ENCODE results near the gene AUTS2. TPM values are rescaled to one million over a fixed set of nuclear protein-coding genes. Genes with fewer than 3 reads are reported as not detected.

AUTS2 gene
- total RNA-seq, 1 donor from 2014 or later: 95.3 TPM

DNA sequence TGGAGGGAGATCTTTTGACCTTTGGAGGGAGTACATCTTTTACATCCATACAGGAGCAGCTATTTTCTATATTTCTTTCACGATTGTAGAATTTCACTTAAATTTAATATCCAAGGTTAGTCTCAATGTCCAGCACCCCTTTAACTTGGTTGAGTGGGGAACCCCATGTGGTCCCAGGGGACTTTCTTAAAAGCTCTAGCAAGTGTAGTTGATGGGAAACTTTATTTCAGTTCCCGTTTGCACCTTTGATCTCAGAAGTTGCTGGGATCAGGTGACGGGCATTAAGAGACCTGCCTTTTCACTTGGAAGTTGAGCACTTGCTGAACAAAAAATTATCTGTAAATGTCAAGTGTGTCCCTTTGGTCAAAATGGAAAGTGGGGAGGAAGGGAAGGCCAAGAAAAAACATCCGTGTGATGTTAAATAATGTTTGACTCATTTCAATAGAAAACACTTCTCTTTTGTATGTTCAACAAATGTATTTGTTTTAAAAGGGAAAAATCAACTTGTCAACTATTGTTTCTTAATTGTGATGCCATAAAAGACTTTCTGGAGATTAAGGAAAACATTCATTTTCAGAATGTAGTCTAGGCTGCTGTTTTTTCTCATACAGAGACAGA is 1163.5 kb downstream of the AUTS2 start:
- DNase-seq: no peak

DNA sequence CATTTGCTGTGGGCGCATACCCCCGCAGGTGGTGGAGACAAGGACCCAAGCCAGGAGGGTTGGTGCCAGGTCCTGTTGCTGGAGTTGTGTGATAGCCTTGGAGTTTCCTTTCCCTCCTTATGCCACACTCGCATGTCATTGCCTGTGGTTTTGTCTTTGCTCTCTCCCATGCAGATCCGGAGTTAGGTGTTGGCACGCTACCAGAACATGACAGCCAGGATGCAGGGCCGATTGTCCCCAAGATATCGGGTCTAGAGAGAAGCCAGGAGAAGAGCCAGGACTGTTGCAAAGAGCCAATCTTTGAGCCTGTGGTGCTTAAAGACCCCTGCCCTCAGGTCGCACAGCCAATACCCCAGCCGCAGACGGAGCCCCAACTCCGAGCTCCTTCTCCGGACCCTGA is 1164.4 kb downstream of the AUTS2 start:
- DNase-seq: no peak

DNA sequence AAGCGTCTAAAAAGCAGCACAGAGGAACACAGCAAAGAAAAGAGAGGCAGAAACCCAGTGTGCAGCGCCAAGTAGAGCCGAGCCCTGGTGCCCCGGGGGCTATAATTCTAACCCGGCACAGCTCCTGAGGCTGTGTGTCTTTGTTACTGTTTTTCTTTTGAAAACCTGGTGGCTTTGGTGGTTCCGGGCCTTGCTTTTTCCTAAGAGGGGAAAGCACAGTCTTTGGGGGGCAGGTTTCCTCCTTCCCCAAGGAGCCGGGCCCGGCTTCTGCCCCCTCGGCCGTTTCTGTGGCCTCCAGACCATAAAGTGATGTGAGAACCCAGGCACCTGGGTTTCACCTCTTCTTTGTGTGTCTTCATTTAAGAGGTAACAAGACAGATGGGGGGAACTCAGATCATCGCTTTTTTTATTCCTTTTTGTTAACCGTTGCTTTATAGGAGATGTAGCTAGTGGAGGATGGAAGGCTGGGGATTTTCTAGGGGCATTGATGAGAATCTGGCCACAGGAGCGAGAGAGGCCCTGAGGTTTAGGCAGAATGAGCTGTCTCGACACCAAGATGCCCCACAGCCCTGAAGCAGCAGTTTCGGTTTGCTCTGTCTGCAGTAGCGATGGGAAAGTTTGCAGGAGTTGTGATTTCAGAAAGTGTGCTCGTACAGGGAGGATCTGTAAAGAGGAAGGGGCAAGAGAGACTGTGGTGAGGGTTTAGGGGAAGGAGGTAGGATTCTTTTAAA is 1165.9 kb downstream of the AUTS2 start:
- no peak for DNase-seq

DNA sequence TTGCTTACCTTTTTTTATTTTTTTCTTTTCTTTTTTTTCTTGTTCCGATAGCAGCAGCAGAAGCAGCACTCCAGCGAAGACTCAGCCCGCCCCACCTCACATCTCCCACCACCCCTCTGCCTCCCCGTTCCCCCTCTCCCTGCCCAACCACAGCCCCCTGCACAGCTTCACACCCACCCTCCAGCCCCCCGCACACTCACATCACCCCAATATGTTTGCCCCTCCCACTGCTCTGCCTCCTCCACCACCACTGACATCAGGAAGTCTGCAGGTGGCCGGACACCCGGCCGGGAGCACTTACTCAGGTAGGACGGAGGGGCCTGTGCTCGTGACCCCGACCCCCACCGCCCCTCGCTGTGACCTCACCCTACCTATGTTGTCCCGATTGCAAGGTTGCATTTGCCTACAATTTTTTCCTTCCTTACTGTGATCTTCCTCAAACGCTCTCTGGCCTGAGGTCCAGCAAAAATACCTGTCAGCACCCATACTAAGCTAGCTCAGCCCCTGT is 1166.5 kb downstream of the AUTS2 start:
- no peak for DNase-seq

DNA sequence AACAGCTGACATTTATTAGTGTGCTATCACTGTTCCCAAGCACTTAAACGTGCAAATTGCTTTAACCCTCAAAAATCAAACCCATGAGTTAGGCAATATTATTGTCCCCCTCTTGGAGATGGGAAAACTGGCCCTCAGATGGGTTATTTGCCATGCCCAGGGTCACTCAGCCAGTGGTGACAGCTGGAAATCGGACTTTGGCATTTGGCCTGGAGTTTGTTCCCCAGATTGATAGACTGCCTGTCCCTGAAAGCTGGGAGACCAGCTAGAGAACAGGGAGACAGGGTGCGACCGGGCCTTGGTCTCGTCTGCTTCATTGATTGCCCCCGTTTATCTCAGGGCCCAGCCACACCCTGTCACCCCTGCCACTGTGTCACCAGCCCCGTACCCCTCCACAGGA is 1167.4 kb downstream of the AUTS2 start:
- no peak for DNase-seq

DNA sequence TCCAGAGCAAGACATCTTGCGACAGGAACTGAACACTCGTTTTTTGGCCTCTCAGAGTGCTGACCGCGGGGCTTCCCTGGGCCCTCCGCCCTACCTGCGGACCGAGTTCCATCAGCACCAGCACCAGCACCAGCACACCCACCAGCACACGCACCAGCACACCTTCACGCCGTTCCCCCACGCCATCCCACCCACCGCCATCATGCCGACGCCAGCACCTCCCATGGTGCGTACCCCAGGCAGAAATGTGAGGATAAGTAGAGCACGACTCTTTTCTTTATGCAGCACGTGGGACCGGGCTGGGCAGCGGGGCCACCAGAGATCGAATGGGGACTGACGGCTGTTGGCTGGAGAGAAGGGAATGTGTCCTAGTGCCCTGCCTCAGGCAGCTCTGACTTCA is 1167.8 kb downstream of the AUTS2 start:
- no peak for DNase-seq

DNA sequence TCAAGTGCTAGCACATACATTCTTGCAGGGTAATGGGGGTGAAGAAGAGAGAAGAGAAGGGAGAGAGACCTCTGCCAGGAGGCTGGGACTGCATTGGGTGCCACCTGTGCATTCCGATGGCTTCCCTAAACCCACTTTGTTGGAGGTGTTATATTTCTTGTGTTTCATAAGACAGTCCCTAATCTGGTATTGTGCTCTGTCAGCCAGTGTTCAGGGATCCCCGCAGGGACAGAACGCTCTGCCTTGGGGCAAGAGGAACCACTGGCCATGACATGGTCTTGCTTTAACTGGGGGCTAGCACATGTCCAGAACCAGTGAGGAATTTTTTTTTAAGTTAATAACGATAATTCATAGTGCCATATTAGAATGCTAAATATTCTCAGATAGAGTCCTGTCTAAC is 1168.4 kb downstream of the AUTS2 start:
- DNase-seq: no peak

DNA sequence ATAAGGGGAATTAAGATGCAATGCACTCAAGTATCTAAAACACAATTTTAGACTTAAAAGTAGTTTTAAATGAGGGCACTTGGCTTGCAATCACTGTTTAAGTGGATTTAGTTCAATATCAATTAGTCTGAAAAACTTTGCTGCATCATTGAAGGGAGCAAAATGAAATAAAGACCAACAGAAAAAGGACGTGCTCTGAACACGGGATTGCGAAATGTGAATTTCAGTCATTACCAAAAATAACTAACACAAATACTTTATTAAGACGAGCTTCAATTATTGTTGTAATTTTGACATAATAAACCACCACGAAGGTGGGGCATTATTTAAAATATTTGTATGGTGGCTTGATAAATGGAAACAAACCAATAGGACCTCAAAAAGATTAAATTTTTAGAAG is 1171.9 kb downstream of the AUTS2 start:
- no peak for DNase-seq

DNA sequence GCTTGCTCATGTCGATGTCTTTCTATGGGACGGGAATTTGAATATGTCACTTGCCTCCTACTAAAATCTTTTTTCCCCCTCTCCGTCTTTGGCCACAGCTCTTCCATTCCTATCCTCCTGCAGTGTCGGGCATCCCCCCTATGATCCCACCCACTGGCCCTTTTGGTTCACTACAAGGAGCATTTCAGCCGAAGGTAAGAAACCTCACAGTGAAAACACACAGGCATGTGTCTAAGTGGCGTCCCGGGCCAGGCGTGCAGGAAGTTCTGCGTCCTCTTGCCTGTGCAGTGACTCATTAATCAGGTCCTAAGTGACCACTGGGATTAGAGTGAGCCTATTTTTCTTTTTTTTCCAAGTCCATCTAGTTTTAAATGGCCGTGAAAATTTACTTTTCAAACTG is 1173.2 kb downstream of the AUTS2 start:
- DNase-seq: no peak

DNA sequence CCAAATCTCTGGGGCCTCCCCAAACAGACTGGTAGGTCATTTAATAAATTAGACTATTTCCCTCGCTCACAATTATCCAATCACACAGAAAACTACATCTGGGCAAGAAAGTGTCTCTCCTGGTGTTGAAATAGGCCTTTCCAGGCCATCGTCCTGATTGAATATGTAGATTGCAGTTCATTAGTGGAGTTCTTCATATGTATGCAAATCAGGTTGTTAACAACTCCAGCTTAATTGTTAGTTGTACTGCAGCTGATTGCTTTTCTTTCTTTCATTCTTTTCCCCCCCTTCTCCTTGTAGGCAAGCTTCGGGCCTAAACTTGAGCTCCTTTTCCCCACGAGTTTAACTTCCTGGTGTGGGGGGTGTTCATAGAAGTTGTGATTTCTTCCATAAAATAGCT is 1174.6 kb downstream of the AUTS2 start:
- DNase-seq: no peak

DNA sequence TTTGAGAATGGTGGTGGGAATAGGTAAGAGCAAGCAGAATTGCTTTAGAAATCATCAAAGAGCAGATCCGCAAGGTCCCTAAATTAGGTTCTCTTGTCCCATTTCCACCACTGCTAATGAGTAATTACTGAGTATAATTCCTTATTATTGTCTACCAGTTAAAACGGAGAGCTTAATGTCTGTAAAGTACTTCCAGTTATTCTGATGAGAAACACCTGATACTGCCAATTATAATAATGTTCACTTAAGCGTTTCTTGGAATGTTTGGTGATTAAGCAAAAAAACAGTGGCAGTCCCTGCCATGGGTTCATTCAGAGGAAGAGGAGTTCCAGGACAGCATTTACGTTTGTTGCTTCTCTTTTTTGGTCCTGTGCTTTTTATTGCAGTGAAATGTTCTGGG is 1175.1 kb downstream of the AUTS2 start:
- no peak for DNase-seq

DNA sequence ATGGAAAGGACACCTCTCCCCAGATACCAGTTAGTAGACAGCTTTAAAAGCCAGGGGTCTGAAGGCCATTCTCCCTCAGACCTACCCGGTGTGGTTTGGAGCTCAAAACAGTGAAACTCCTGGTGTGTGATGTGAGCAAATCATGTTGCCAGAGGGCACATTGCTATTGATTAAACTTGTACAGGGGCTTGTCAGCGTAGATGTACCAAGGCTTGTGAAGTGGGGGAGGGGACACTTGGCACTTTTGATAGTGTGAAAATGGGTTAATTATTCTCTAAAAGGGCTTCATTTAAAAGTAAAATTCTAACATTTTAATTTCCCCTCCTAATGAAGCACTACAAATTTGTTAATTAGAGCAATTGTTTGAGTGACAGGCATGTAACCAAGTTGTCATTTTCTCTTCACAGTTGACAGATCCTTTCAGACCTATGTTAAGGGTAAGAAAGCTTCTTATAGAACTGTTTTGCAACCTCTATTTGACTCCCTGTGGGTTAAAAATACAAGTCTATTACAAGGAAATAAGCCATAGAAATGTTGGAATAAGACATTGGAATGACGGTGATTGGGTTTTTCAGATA is 1176.8 kb downstream of the AUTS2 start:
- no peak for DNase-seq

DNA sequence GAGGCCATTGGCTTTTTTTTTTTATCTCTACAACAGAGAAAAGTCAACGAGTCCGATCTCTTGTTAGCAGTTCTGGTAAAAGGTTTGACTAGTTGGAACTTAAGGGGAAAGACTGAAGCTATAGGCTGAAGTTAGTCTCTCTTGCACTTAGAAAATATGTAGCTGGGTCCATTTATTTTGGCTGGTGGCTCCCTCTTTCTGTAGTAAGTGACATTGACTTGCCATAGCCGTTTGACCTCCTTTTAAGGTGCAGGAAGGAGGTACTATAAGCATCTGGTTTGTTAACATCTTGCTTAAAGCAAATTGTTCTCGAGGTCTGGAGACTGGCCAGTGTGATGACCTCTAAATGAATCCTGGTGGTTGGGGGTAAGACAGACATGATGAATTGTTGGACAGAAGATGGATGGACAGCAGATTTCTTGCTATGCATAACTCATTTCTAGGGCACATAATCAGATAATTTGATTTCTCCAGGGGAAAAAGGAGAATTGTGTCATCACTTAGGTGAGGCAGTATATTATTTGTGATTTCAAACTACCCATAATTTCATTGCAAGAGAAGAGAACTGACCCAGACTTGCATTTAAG is 1177.4 kb downstream of the AUTS2 start:
- DNase-seq: no peak

DNA sequence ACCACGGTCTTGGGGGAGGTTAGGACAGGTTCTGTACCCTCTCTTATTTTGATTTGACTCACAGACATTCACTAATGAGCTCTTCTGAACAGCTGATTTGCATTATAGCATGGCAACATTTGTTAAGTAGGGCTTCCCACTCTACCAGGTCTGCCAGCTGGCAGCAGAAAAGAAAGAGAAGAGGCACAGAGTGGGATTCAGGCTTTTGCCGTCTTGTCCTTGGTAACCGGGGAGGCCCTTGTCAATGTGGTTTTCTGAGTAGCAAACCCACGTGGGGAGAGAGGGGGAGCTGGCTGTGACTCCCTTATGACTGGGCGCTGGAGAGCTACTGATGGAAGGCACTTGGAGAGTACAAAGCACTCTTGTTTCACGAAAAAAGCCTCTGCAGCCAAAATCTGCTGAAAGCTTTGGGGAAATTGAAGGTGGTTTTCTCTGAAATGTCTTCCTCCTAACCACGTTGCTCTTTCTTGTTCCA is 1178.4 kb downstream of the AUTS2 start:
- DNase-seq: peak; percentile 78

DNA sequence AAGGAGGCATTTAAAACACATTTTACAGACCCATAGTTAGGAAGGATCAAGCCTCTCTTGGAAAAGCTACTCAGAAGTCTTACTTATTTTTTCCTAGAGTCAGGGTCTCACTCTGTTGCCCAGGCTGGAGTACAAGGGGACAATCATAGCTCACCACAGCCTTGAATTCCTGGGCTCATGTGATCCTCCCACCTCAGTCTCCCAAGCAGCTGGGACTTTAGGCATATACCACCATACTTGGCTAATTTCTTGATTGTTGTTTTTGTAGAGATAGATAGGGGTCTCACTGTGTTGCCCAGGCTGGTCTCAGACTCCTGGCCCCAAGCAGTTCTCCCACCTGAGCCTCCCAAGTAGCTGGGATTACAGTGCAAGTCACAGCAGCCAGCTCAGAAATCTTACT is 1179.0 kb downstream of the AUTS2 start:
- DNase-seq: no peak

DNA sequence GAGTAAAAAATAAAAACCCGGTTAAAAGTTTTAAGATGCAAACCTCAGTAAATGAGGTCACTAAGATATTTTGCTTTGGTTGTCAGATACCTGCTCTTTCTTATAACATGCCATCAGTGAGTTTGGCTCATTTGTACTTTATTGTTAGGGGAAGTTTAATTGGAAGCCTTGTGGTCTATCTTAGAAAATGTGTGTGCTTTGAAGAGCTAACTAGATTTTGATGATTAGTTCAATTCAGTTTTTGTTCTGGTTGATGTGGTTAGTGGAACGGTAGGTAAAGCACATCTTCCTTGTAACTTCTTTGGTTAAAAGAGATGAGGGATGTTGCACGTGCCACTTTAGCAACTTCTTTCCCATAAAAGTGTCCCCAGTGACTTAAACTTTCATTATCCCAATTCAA is 1180.3 kb downstream of the AUTS2 start:
- no peak for DNase-seq

DNA sequence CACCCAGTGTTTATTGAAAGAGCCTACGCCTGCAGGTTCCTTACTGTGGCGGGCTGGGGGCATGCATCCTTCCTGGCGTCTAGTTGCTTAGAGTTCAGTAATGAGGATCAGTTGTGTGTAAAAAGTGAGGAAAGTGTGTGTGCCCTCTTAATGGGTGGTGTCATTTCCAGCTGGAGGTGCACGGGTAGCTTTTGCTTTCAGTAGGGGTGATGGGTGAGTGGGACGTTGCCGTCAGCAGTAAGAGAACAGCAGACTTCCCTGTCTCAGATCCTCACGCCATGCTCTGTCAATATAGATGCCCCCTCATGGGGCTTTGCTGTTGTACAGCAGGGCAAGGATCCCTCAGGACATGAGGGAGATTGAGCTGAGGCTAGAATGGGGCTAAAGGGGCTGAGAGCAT is 1181.0 kb downstream of the AUTS2 start:
- DNase-seq: no peak

DNA sequence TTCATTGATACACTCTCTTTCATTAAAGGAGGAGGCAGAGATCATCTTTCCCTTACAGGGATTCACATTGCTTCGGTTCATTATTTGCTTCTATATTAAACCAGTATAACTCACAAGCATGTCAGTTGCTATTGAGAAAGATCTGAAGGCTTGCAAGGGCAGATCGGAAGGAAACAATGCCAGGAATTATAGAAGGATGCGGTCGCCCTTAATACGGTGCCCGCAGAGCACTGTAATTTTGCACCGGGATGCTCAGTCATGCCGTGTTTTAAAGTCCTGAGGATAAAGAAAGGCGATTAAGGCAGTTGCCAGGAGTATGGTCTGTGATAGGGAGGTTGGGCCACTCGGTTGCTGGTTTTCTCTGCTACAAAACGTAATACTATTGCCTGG is 1183.6 kb downstream of the AUTS2 start:
- DNase-seq: no peak

DNA sequence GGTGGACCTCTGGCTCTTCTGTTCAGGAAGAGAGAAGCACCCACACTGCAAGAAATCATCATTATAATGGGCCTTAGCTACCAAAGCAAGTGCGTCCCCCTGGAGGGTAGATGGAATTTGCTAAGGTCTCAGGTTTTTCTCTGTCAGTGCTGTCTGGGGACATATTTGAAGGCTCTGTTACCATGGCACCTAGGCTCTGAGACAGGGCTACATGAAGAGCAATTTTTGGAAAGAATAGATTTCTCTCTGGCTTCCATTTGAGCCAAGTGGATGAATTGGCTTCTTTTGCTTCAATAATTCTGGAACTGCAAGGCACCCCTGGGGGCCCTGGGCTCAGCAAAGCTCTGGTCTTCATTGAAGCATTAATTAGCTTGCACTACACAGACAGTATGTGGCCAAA is 1184.5 kb downstream of the AUTS2 start:
- no peak for DNase-seq

DNA sequence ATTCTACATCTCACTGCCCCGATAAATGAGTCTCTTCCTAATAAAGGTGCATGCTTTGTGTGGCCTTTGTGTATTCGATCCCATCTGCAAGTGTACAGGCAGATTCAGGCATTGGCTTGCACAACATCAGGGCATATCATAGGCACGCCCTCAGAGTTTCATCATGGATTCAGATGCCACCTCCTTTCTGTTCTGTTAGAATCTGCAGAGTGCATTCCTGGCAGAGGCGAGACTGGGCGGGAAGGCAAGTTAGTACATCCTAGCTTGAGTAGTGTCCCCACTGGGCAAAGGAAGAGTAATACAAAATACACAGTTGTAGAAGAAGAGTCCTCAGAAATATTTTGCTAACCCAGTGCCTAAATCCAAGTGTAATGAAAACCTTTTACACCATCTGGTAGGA is 1187.2 kb downstream of the AUTS2 start:
- no peak for DNase-seq

DNA sequence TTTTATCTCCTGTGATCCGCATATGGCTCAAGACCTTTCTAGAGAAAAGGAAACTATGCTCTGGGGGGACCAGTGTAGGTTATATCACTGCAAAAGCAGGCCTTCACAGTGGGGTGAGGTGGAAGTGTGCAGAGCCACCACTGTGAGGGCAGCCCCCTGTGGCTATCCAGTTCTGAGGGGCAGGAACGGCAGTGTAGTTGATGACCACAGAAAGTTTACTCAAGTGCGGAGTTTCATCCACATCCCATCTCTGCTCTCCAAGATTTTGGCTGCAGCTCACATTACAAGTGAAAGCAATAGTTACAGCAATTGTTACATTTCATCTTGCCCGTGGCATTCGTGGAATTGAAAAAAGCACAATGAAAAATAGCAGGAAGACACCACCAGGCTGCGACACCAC is 1187.8 kb downstream of the AUTS2 start:
- DNase-seq: no peak

DNA sequence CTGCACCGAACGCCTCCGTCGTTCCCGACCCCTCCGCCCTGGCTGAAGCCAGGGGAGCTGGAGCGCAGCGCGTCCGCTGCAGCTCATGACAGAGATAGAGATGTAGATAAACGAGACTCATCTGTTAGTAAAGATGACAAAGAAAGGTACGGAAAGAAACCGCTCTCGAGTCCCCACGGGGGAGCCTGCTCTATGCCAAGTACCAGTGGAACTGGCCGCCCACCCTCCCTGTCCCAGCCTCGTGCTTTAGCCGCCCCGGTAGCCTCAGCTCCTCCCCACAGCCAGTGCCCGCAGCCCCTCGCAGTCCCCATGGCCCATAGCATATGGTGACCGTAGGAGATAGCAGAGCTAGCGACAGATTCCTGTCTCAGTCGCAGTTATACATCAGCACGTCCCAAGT is 1189.0 kb downstream of the AUTS2 start:
- no peak for DNase-seq

DNA sequence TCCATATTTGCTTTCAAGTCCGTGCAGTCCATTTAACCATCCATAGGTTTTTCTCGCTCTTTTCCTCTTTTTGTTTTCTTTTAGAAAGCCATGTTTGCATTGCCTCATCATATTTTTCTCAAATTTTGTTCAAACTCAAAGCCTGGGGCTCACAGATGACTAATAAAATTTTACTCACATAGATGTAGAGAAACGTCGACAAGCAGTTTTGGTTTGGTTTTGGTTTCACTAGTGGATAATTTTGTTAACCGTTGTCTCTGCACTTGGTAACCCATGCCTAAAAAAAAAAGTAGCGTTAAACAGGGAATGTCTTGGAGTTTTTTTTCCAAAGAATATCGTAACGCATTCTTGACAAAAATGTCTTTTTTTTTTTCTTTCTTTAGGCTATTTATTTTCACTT is 1189.5 kb downstream of the AUTS2 start:
- DNase-seq: no peak

Data from occipital lobe (tissue), 2 donors.